Measurements from ENCODE around the gene UBL5.

- TF ChIP-seq CTCF (IDR thresholded peaks at IDR 0.05; ENCODE audit: insufficient read depth, low read depth, low read length) (no peak), EZH2 (IDR thresholded peaks at IDR 0.05; ENCODE audit: insufficient read depth, low read length) (no peak)
Measured at GRCh38 chr19:9875796-9876195, 48.1 kb downstream of the UBL5 start.

Measured in astrocyte (in vitro differentiated cells and primary cell).